Calu3 (cell line): Measurements from ENCODE around the gene ZNF256. TPM values are rescaled to one million over a fixed set of nuclear protein-coding genes. Genes with fewer than 3 reads are reported as not detected.

ENCODE experiments used
- BruUV-seq: library from RNA; stranded (reverse); fragments of 400-500 nt; replicated peaks from 2 replicates; lab custom pipeline; 2021; lab: Mats Ljungman, UMichigan
- CTCF ChIA-PET: fragments of 300-600 bp; sonication (Branson Sonifier 250); formaldehyde crosslinking; loops from one replicate; lab custom pipeline; 2022; ENCODE audit warnings: antibody characterized with exemption; lab: Charles Lee
- DNase-seq: peaks from one replicate; pipeline ENCODE4 v3.0.0; 2022
- H3K27ac Mint-ChIP-seq: one replicate; pipeline ENCODE4 v1.8.0; 2022; ENCODE audit warnings: mixed read lengths; ENCODE audit not compliant: unreplicated experiment
- H3K27me3 Mint-ChIP-seq: one replicate; pipeline ENCODE4 v1.8.0; 2022; ENCODE audit warnings: mixed read lengths; ENCODE audit not compliant: unreplicated experiment
- H3K36me3 Mint-ChIP-seq: one replicate; pipeline ENCODE4 v1.8.0; 2022; ENCODE audit warnings: mild to moderate bottlenecking, moderate library complexity, mixed read lengths; ENCODE audit not compliant: insufficient read depth, unreplicated experiment
- H3K4me1 Mint-ChIP-seq: one replicate; pipeline ENCODE4 v1.8.0; 2022; ENCODE audit warnings: mild to moderate bottlenecking, low read depth, mixed read lengths; ENCODE audit not compliant: unreplicated experiment
- H3K4me3 Mint-ChIP-seq: one replicate; pipeline ENCODE4 v1.8.0; 2022; ENCODE audit warnings: mild to moderate bottlenecking, low read depth, moderate library complexity, mixed read lengths; ENCODE audit not compliant: unreplicated experiment
- H3K9me3 Mint-ChIP-seq: one replicate; pipeline ENCODE4 v1.8.0; 2022; ENCODE audit warnings: low read depth, mixed read lengths; ENCODE audit not compliant: unreplicated experiment
- CTCF ChIP-seq: fragments of 200-600 bp; IDR thresholded peaks from one replicate; pipeline ENCODE4 v1.8.0; 2022; ENCODE audit warnings: antibody characterized with exemption; ENCODE audit not compliant: unreplicated experiment
- intact Hi-C: fragments of 100-400 bp; cut with micrococcal nuclease; formaldehyde crosslinking; loops from one replicate; pipeline ENCODE4 v1.10.0; 2022; ENCODE audit not compliant: unreplicated experiment
- total RNA-seq: library from RNA; stranded (reverse); gene quantifications from 2 replicates; pipeline ENCODE4 v1.2.3, GENCODE V29; 2022

The ZNF256 gene
- total RNA-seq, 1 experiment from 2014 or later: 7.1 TPM

- TF ChIP-seq CTCF: no peak
- BruUV-seq: no TSS peak
- Mint-ChIP-seq H3K4me1 (peaks cover 11% of the 10 kb centered on the region), H3K27ac (no peak overlapping the region), H3K4me3 (no peak overlapping the region), H3K27me3 (no peaks in the 10 kb centered on the region), H3K9me3 (peaks cover 34% of the 10 kb centered on the region), H3K36me3 (peaks cover 56% of the 10 kb centered on the region)
- CTCF ChIA-PET: no interaction called here
- no peak for DNase-seq
- intact Hi-C loops: no loop called here
Measured at GRCh38 chr19:57914531-57914930, 33.0 kb downstream of the ZNF256 start.

GRCh38 chr19:57907394-57907793 is 40.1 kb downstream of the ZNF256 start:
- Mint-ChIP-seq H3K27ac (no peak overlapping the region), H3K36me3 (peaks cover 20% of the 10 kb centered on the region), H3K9me3 (peaks cover 18% of the 10 kb centered on the region), H3K27me3 (no peaks in the 10 kb centered on the region), H3K4me1 (no peaks in the 10 kb centered on the region), H3K4me3 (no peak overlapping the region)
- no TSS peak for BruUV-seq
- no peak for TF ChIP-seq CTCF
- CTCF ChIA-PET: no interaction called here
- DNase-seq: no peak
- intact Hi-C loops: no loop called here

GRCh38 chr19:57905258-57905657 is 42.2 kb downstream of the ZNF256 start:
- no peak overlapping the region for H3K27ac Mint-ChIP-seq
- no peak for TF ChIP-seq CTCF
- CTCF ChIA-PET: no interaction called here
- DNase-seq: no peak
- peaks cover 3% of the 10 kb centered on the region for H3K36me3 Mint-ChIP-seq
- H3K27me3 Mint-ChIP-seq: no peaks in the 10 kb centered on the region
- peaks cover 14% of the 10 kb centered on the region for H3K9me3 Mint-ChIP-seq
- no peak overlapping the region for H3K4me3 Mint-ChIP-seq
- intact Hi-C loops: no loop called here
- H3K4me1 Mint-ChIP-seq: no peaks in the 10 kb centered on the region
- no TSS peak for BruUV-seq

- Mint-ChIP-seq H3K4me3 (no peak overlapping the region), H3K27ac (no peak overlapping the region), H3K36me3 (no peaks in the 10 kb centered on the region), H3K27me3 (no peaks in the 10 kb centered on the region), H3K9me3 (peaks cover 14% of the 10 kb centered on the region), H3K4me1 (no peaks in the 10 kb centered on the region)
- no peak for TF ChIP-seq CTCF
- CTCF ChIA-PET: no interaction called here
- intact Hi-C loops: no loop called here
- no peak for DNase-seq
- no TSS peak for BruUV-seq
Measured at GRCh38 chr19:57903618-57904184, 43.8 kb downstream of the ZNF256 start.
